Activated CD4-positive, alpha-beta T cell treated with anti-CD3 and anti-CD28 coated beads, Interleukin-2, amount 10 ng/mL, durations not matched to agents 24 days and 14 days (primary cell): ENCODE measurements around the gene DPYSL4. TPM values are rescaled to one million over a fixed set of nuclear protein-coding genes. Genes with fewer than 3 reads are reported as not detected.

Experiments
- DNase-seq: peaks from one replicate; pipeline ENCODE4 v3.0.0; 2022
- H3K27ac Mint-ChIP-seq: one replicate; pipeline ENCODE4 v1.8.0; 2022; ENCODE audit warnings: mild to moderate bottlenecking, mixed read lengths
- H3K27me3 Mint-ChIP-seq: one replicate; pipeline ENCODE4 v1.8.0; 2022; ENCODE audit warnings: mixed read lengths
- H3K36me3 Mint-ChIP-seq: one replicate; pipeline ENCODE4 v1.8.0; 2022; ENCODE audit warnings: low read depth, mild to moderate bottlenecking, mixed read lengths
- H3K4me1 Mint-ChIP-seq: one replicate; pipeline ENCODE4 v1.8.0; 2021; ENCODE audit warnings: mixed read lengths
- H3K4me3 Mint-ChIP-seq: one replicate; pipeline ENCODE4 v1.8.0; 2022; ENCODE audit warnings: mild to moderate bottlenecking, moderate library complexity, mixed read lengths
- H3K9me3 Mint-ChIP-seq: one replicate; pipeline ENCODE4 v1.8.0; 2021; ENCODE audit warnings: mixed read lengths
- intact Hi-C: fragments of 100-400 bp; cut with micrococcal nuclease; formaldehyde crosslinking; loops from one replicate; pipeline ENCODE4 v1.15.1; 2023
- total RNA-seq: library from RNA; stranded (reverse); gene quantifications from 2 replicates; pipeline ENCODE4 v1.2.3, GENCODE V29; 2022

DPYSL4 gene
- total RNA-seq, 1 donor from 2014 or later = 32.5 TPM

GRCh38 chr10:132184816-132185593 lies 1.7 kb upstream of the DPYSL4 start:
- Mint-ChIP-seq H3K27ac (no peak overlapping the region), H3K27me3 (peaks cover 37% of the 10 kb centered on the region), H3K4me3 (peak overlapping the region; percentile 64), H3K9me3 (no peaks in the 10 kb centered on the region), H3K4me1 (peaks cover 16% of the 10 kb centered on the region), H3K36me3 (peaks cover 2% of the 10 kb centered on the region)
- intact Hi-C loops = loop anchor here (1.0 to 10.0 kb wide), 5 partner anchors 23 to 1190 kb away; partner anchors contain the start of genes ECHS1, INPP5A, LRRC27 and PAOX
- no peak for DNase-seq

- peaks cover 16% of the 10 kb centered on the region for H3K4me1 Mint-ChIP-seq
- H3K36me3 Mint-ChIP-seq = peaks cover 5% of the 10 kb centered on the region
- intact Hi-C loops = loop anchor here (1.0 to 10.0 kb wide), 6 partner anchors 24 to 1189 kb away; partner anchors contain the start of genes ECHS1, INPP5A, LRRC27 and PAOX
- H3K27me3 Mint-ChIP-seq = peaks cover 37% of the 10 kb centered on the region
- H3K27ac Mint-ChIP-seq = no peak overlapping the region
- peak overlapping the region; percentile 80 for H3K4me3 Mint-ChIP-seq
- DNase-seq = peak; percentile 93
- H3K9me3 Mint-ChIP-seq = peaks cover 3% of the 10 kb centered on the region
These were observed 904 bp upstream of the DPYSL4 start for GRCh38 chr10:132185601-132186487.

GRCh38 chr10:132187430-132188138 lies 836 bp downstream of the DPYSL4 start:
- Mint-ChIP-seq H3K9me3 (peaks cover 3% of the 10 kb centered on the region), H3K27me3 (peaks cover 37% of the 10 kb centered on the region)

GRCh38 chr10:132188331-132188730 lies 1.6 kb downstream of the DPYSL4 start:
- intact Hi-C loops = loop anchor here (5.0 to 10.0 kb wide), 3 partner anchors 144 to 1186 kb away; partner anchors contain the start of genes ECHS1, LRRC27 and PAOX
- Mint-ChIP-seq H3K4me3 (peak overlapping the region; percentile 73), H3K27ac (no peak overlapping the region), H3K27me3 (peaks cover 33% of the 10 kb centered on the region), H3K9me3 (peaks cover 3% of the 10 kb centered on the region), H3K4me1 (peaks cover 16% of the 10 kb centered on the region), H3K36me3 (peaks cover 7% of the 10 kb centered on the region)
- no peak for DNase-seq

More at GRCh38 chr10:132187430-132188138, 836 bp downstream of the DPYSL4 start:
- intact Hi-C loops = loop anchor here (5.0 to 10.0 kb wide), 3 partner anchors 145 to 1187 kb away; partner anchors contain the start of genes ECHS1, LRRC27 and PAOX
- peak; percentile 71 for DNase-seq
- peaks cover 16% of the 10 kb centered on the region for H3K4me1 Mint-ChIP-seq
- H3K36me3 Mint-ChIP-seq = peaks cover 7% of the 10 kb centered on the region
- no peak overlapping the region for H3K27ac Mint-ChIP-seq
- H3K4me3 Mint-ChIP-seq = peak overlapping the region; percentile 73

- Mint-ChIP-seq H3K36me3 (peaks cover 8% of the 10 kb centered on the region), H3K4me1 (peaks cover 16% of the 10 kb centered on the region), H3K27ac (no peak overlapping the region), H3K27me3 (peaks cover 27% of the 10 kb centered on the region), H3K4me3 (peak overlapping the region; percentile 73), H3K9me3 (peaks cover 3% of the 10 kb centered on the region)
- DNase-seq = no peak
- intact Hi-C loops = loop anchor here (5.0 to 10.0 kb wide), 3 partner anchors 143 to 1186 kb away; partner anchors contain the start of genes ECHS1, LRRC27 and PAOX
These were observed 2.3 kb downstream of the DPYSL4 start for GRCh38 chr10:132189016-132189415.

- DNase-seq = no peak
- H3K27me3 Mint-ChIP-seq = peaks cover 22% of the 10 kb centered on the region
- H3K4me3 Mint-ChIP-seq = no peak overlapping the region
- H3K9me3 Mint-ChIP-seq = peaks cover 3% of the 10 kb centered on the region
- intact Hi-C loops = loop anchor here (5.0 to 10.0 kb wide), 3 partner anchors 142 to 1185 kb away; partner anchors contain the start of genes ECHS1, LRRC27 and PAOX
- H3K4me1 Mint-ChIP-seq = peaks cover 14% of the 10 kb centered on the region
- no peak overlapping the region for H3K27ac Mint-ChIP-seq
- H3K36me3 Mint-ChIP-seq = peaks cover 10% of the 10 kb centered on the region
These were observed 3.2 kb downstream of the DPYSL4 start for GRCh38 chr10:132189810-132190422.

- Mint-ChIP-seq H3K4me3 (no peak overlapping the region), H3K36me3 (peaks cover 12% of the 10 kb centered on the region), H3K27me3 (peaks cover 17% of the 10 kb centered on the region), H3K27ac (no peak overlapping the region), H3K9me3 (peaks cover 3% of the 10 kb centered on the region), H3K4me1 (peaks cover 11% of the 10 kb centered on the region)
- DNase-seq = no peak
- intact Hi-C loops = no loop called here
These were observed 5.6 kb downstream of the DPYSL4 start for GRCh38 chr10:132192076-132192975.

GRCh38 chr10:132192991-132193665 lies 6.4 kb downstream of the DPYSL4 start:
- no peak overlapping the region for H3K27ac Mint-ChIP-seq
- intact Hi-C loops = no loop called here
- H3K27me3 Mint-ChIP-seq = peaks cover 14% of the 10 kb centered on the region
- H3K9me3 Mint-ChIP-seq = peaks cover 3% of the 10 kb centered on the region
- no peak for DNase-seq
- H3K4me3 Mint-ChIP-seq = no peak overlapping the region
- peaks cover 11% of the 10 kb centered on the region for H3K36me3 Mint-ChIP-seq
- peaks cover 9% of the 10 kb centered on the region for H3K4me1 Mint-ChIP-seq

GRCh38 chr10:132193907-132194552 lies 7.3 kb downstream of the DPYSL4 start:
- Mint-ChIP-seq H3K36me3 (peaks cover 10% of the 10 kb centered on the region), H3K27me3 (peaks cover 6% of the 10 kb centered on the region), H3K27ac (no peak overlapping the region), H3K9me3 (peaks cover 3% of the 10 kb centered on the region), H3K4me1 (peaks cover 4% of the 10 kb centered on the region), H3K4me3 (no peak overlapping the region)
- peak; percentile 84 for DNase-seq
- intact Hi-C loops = no loop called here

- H3K4me3 Mint-ChIP-seq = no peak overlapping the region
- H3K27me3 Mint-ChIP-seq = no peaks in the 10 kb centered on the region
- no peak overlapping the region for H3K27ac Mint-ChIP-seq
- intact Hi-C loops = no loop called here
- no peak for DNase-seq
- peaks cover 10% of the 10 kb centered on the region for H3K36me3 Mint-ChIP-seq
- no peaks in the 10 kb centered on the region for H3K4me1 Mint-ChIP-seq
- peaks cover 3% of the 10 kb centered on the region for H3K9me3 Mint-ChIP-seq
These were observed 8.0 kb downstream of the DPYSL4 start for GRCh38 chr10:132194726-132195125.

GRCh38 chr10:132195366-132196075 lies 8.8 kb downstream of the DPYSL4 start:
- peaks cover 10% of the 10 kb centered on the region for H3K36me3 Mint-ChIP-seq
- peaks cover 2% of the 10 kb centered on the region for H3K9me3 Mint-ChIP-seq
- DNase-seq = no peak
- no peak overlapping the region for H3K4me3 Mint-ChIP-seq
- H3K4me1 Mint-ChIP-seq = no peaks in the 10 kb centered on the region
- intact Hi-C loops = no loop called here
- no peak overlapping the region for H3K27ac Mint-ChIP-seq
- no peaks in the 10 kb centered on the region for H3K27me3 Mint-ChIP-seq
